Retinal pigment epithelial cell (primary cell): Measurements from ENCODE around the gene OVCA2.

Experiments
- DNase-seq: peaks from one replicate; pipeline ENCODE4 v3.0.0-alpha.2; 2010; ENCODE audit warnings: low read depth
- H3K4me3 ChIP-seq: 2 replicates; pipeline ENCODE4 v1.5.1; 2011; ENCODE audit warnings: mild to moderate bottlenecking, low read length, control low read depth, moderate library complexity
- TF ChIP-seq, protein P1 (sequence below): conservative IDR thresholded peaks from 2 replicates; pipeline ENCODE4 v1.5.1; 2011; ENCODE audit warnings: low read depth, low read length, control low read depth, inconsistent platforms

OVCA2 gene

DNA sequence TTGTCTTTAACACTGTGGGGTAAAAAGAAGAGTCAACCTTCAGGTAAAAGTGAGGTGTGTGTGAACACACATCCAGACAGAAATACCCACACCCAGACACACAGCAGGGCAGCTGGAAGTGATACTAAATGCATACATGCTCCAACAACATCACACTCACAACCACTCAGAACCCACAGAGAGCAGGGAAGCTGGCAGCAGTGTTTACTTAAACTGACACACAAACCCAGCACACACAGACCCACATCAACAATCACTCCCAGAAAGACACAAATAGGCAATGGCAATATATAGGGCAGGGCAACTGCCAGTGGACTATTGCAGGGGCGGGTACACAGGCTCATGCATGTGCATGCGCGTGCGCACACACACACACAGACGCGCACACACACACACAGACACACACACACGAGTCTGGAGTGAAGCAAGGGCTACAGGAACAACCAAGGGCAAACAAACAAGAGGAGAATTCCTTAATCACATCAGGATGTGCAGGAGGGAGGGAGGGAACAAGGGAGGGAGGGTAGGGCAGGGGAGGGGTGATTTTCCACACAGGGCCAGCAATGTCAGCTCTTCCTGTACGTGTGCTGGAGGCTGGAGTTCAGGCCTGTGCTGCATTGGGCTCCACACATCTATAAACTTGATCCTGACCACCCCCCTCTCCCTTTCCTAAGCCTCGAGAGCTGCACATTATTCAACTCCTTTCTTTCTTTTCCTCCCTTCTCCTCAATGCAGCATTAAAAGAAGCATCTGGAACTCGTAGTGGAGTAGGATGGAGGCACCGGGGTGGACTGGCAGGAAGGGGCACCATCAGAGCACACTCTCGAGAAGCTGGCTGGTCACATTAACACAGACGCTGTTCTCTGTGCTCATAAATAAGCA lies 43.2 kb downstream of the OVCA2 start:
- TF ChIP-seq, protein P1, sequence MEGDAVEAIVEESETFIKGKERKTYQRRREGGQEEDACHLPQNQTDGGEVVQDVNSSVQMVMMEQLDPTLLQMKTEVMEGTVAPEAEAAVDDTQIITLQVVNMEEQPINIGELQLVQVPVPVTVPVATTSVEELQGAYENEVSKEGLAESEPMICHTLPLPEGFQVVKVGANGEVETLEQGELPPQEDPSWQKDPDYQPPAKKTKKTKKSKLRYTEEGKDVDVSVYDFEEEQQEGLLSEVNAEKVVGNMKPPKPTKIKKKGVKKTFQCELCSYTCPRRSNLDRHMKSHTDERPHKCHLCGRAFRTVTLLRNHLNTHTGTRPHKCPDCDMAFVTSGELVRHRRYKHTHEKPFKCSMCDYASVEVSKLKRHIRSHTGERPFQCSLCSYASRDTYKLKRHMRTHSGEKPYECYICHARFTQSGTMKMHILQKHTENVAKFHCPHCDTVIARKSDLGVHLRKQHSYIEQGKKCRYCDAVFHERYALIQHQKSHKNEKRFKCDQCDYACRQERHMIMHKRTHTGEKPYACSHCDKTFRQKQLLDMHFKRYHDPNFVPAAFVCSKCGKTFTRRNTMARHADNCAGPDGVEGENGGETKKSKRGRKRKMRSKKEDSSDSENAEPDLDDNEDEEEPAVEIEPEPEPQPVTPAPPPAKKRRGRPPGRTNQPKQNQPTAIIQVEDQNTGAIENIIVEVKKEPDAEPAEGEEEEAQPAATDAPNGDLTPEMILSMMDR, result no peak
- no peak overlapping the region for H3K4me3 ChIP-seq
- no peak for DNase-seq

DNA sequence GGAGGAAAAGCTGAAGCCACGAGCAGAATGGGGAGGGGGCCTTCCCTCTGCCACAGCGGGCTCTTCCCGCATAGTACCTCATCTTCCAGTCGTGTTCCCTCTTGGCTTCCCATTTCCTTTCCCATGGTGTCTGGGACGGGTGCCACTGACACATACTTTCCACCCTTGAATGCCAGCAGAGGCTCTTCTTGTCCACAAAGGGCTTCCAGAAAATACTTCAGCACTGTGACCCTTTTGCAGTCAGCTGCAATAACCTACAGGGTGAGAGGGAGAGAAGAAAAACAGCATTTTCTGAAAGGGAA lies 43.8 kb downstream of the OVCA2 start:
- no peak overlapping the region for H3K4me3 ChIP-seq
- TF ChIP-seq, protein P1, result no peak
- no peak for DNase-seq

DNA sequence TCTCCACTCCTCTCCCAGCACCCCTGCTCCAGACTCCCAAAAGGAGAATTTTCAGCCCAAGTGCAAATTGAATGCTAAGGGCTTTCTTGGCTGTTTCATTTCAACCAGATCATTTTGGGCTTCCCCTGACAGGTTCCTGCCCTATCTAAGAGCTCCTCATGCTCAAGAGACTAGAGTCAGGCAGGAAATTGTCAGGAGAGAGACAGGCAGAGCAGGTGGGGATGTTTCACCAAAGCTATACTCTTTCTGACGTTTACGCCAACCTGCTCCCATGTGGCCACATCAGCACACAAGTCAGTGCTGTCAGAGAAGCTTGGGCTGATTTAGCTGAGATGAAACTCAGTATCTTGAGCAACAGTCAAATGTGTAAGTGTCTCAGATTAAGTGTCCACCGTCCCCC lies 44.5 kb downstream of the OVCA2 start:
- no peak overlapping the region for H3K4me3 ChIP-seq
- TF ChIP-seq, protein P1, result no peak
- no peak for DNase-seq

DNA sequence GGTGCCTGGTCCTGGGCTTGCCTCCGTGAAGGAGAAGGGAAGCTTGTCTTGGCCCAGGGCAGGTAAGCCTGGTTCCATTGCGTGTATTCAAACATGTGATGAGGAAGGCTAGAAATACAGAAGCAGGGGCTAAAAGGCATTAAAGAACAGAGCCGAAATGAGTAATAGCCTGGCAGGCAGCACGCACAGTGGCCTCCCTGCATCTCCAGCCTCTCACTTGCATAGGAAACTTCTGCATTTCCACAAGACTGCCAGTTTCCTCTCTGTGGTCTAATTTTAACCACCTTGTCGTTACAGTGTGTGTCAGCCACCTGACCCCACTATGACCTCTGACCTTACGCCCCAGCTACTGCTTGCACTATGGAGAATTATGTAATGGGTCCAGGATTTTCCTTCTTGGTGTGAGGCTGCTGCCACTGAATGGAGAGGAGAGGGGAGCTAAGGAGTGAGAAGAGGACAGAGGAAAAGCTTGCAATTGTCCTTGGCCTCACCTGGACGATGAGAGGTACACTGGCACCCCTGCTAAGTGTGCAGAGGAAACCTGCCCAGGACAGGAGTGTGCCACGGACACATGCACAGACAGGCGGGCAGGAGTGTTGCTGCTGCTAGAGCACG lies 45.9 kb downstream of the OVCA2 start:
- TF ChIP-seq, protein P1, result no peak
- no peak overlapping the region for H3K4me3 ChIP-seq
- DNase-seq, result no peak

DNA sequence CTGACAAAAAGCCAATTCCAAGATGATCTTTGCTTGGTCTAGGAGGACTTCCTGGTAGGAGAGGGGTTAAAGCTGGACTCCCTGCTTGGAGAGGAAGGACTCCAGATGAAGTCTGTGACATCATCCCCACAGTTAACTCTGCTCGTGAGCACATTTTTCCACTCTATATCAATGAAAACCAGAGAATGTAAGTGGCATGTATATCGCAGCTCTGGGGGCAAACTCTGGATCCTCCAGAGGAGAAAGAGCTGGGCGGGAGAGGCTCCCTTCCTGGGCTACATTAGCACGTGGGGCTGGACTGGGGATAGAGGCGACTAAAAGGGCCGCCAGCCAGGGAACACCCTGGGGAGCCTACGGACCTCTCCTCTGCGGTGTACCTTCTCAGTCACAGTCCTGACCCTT lies 47.2 kb downstream of the OVCA2 start:
- TF ChIP-seq, protein P1, result no peak
- no peak for DNase-seq
- no peak overlapping the region for H3K4me3 ChIP-seq

DNA sequence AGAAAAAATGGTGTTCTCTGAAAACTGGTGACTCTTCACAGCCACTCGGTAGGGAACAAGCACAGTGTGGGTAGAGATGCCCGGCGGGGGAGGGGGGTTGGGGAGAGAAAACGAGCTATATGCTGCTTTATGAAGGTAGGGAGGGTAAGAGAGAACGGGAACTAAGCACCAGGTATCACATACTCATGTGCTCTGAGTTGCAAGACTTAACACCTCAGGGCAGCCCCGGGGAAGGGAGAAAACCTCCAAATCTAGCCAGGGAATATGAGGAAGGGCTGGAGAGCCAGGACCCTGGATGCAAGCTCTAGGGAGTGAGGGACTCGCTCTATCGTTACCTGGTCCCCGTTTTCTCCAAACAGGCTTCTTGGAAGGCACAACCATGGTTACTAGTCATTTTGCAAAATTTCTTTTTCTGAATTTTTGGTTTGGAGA lies 48.4 kb downstream of the OVCA2 start:
- no peak overlapping the region for H3K4me3 ChIP-seq
- TF ChIP-seq, protein P1, result no peak
- DNase-seq, result no peak
